ENCODE results near the gene CCRL2.

CCRL2 gene

DNA sequence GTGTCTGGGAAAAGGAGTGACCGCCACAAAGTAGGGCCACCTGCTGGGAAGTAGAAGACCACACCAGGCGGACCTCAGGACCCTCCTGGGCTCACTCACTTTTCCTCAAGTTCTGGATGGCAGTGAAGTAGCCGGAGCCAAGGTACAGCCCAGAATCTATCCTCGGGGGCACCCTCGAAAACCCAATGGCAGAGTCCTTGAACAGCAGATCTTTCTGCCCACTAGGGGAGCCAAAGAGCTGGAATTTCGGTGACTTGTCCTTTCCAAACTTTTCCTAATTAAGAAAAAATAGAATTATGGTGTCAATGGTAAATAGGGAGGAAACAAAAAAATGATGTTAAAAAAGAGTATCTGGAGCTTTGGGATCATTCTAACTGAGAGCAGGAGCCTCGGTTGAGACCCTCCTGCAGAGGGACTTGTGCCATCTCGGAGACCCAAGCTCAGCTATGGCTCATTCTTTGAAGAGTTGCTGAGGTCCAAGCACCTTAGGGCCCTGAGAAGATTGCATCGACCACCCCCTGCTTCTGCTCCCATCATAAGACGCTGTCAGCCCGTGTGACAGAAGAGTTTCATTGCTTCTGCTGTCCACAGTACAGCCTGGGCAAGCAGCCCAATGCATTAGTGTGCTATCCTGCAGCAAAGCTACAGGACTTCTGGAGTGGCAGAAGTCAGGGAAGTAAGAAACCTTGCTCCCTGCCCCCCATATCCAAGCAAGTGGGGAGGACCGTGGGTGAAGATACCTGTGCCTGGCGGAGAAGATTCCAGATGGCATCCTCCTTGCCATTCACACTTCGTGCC is 42.9 kb downstream of the CCRL2 start:
- TF ChIP-seq, protein P1, sequence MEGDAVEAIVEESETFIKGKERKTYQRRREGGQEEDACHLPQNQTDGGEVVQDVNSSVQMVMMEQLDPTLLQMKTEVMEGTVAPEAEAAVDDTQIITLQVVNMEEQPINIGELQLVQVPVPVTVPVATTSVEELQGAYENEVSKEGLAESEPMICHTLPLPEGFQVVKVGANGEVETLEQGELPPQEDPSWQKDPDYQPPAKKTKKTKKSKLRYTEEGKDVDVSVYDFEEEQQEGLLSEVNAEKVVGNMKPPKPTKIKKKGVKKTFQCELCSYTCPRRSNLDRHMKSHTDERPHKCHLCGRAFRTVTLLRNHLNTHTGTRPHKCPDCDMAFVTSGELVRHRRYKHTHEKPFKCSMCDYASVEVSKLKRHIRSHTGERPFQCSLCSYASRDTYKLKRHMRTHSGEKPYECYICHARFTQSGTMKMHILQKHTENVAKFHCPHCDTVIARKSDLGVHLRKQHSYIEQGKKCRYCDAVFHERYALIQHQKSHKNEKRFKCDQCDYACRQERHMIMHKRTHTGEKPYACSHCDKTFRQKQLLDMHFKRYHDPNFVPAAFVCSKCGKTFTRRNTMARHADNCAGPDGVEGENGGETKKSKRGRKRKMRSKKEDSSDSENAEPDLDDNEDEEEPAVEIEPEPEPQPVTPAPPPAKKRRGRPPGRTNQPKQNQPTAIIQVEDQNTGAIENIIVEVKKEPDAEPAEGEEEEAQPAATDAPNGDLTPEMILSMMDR (IDR thresholded peaks at IDR 0.05; ENCODE audit: extremely low read depth, insufficient read depth, missing control alignments): peak; percentile 40
- in situ Hi-C loops (cut with MboI; ENCODE audit: low pct_unique_long_range_greater_than_20kb, low sequenced_read_pairs, unreplicated experiment): no loop called here
- no peak for DNase-seq (ENCODE audit: low spot score)

GRCh38 chr3:46453526-46454208 is 46.6 kb downstream of the CCRL2 start:
- in situ Hi-C loops (cut with MboI; ENCODE audit: low pct_unique_long_range_greater_than_20kb, low sequenced_read_pairs, unreplicated experiment): no loop called here
- TF ChIP-seq, protein P1 (IDR thresholded peaks at IDR 0.05; ENCODE audit: extremely low read depth, insufficient read depth, missing control alignments): no peak
- DNase-seq (ENCODE audit: low spot score): no peak

DNA sequence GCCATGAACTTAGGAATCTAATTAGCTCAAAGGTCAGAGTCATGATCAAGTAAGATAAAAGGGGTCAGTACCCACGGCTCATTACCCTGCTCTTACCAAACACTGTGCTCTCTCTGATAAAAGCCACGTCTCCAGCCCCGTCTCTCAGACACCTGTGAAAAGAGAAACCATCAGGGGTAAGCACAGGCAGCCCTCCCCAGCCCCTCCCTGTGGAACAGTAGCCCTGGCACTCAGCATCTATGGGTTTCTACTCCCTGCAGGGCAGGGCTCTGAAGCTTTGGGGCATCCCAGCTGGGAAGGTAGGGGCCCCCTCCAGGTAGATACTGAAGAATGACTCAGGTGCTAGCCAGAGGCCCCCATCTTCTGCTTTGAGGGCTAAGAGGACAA is 47.1 kb downstream of the CCRL2 start:
- TF ChIP-seq, protein P1 (IDR thresholded peaks at IDR 0.05; ENCODE audit: extremely low read depth, insufficient read depth, missing control alignments): no peak
- DNase-seq (ENCODE audit: low spot score): no peak
- in situ Hi-C loops (cut with MboI; ENCODE audit: low pct_unique_long_range_greater_than_20kb, low sequenced_read_pairs, unreplicated experiment): no loop called here

- no peak for DNase-seq (ENCODE audit: low spot score)
- in situ Hi-C loops (cut with MboI; ENCODE audit: low pct_unique_long_range_greater_than_20kb, low sequenced_read_pairs, unreplicated experiment): no loop called here
- TF ChIP-seq, protein P1 (IDR thresholded peaks at IDR 0.05; ENCODE audit: extremely low read depth, insufficient read depth, missing control alignments): no peak
These were observed 47.5 kb downstream of the CCRL2 start for GRCh38 chr3:46454606-46455005.

DNA sequence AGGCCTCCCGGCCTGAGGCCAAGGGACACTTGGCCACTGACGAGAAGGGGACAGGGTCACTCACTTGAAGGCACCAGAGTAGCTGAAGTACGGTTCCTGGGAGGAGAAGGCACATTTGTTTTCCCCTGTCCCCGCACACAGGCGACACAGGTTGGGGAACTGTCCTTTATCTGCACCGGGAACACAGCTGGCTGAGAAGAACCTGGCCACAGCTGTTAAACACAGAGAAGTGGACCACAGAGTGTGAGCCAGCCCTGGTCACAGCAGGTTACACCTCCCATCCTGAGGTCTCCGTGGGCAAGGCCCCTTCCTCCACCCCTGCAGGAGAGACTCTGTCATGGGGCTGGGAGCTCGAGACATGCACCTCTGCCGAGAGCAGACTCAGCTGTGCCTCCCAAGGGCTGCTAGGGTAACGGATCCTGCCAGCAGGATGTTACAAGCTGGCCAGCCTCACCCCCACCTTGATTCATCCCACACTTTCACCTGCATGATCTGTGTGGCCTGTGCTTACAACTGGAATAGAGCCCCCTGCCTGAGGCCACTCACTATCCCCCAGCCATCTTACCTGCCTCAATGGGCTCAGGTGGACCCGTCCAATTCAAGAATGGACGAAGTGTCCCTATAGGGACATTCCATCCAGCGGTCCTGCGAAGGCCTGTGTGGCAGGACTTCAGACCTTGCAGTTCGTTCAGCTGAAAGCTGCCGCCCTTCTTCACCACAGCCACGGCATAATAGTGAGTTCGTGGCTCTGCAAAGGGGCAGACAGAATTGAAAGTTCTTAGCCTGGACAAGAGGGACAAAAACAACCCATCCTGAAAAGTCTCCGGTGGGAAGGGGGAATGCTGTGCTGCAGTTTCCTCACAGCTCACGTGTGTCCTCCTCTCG is 48.4 kb downstream of the CCRL2 start:
- no peak for DNase-seq (ENCODE audit: low spot score)
- in situ Hi-C loops (cut with MboI; ENCODE audit: low pct_unique_long_range_greater_than_20kb, low sequenced_read_pairs, unreplicated experiment): no loop called here
- TF ChIP-seq, protein P1 (IDR thresholded peaks at IDR 0.05; ENCODE audit: extremely low read depth, insufficient read depth, missing control alignments): no peak

DNA sequence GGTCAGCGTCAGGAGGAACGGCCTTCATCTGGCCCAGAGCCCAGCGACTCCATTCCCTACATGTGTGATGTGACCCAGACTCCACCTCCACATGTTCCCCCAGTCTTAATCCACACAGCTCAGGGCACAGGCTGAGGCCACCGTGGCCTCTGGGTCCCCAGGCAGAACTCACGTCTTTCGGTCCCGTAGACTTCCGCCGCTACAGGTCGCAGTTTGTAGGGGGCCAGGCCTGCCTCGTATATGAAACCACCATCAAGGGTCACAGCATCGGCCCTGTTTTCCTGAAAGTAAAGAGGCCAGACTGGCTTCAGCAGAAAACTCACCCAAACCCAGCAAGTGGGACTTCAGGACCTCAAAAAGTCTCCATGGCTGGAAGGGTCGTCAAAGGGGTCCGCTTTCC is 49.1 kb downstream of the CCRL2 start:
- in situ Hi-C loops (cut with MboI; ENCODE audit: low pct_unique_long_range_greater_than_20kb, low sequenced_read_pairs, unreplicated experiment): no loop called here

More for the DNA sequence above, 49.1 kb downstream of the CCRL2 start:
- TF ChIP-seq, protein P1 (IDR thresholded peaks at IDR 0.05; ENCODE audit: extremely low read depth, insufficient read depth, missing control alignments): no peak
- no peak for DNase-seq (ENCODE audit: low spot score)

Measured in GM13977 (cell line).